NT2/D1 (cell line): ENCODE results near the gene SDF2.
"Not testable (repeated sequence)": the region's sequence is repeated elsewhere in the genome, so short reads cannot be mapped to it uniquely, and the experiment has no call there.

Experiments used
- SUZ12 ChIP-seq: IDR thresholded peaks from 2 replicates; pipeline ENCODE4 v1.6.1; 2011; ENCODE audit not compliant: insufficient read length, insufficient read depth; ENCODE audit errors: extremely low read depth
- YY1 ChIP-seq: IDR thresholded peaks from 2 replicates; pipeline ENCODE4 v1.6.1; 2011; ENCODE audit not compliant: insufficient read length, insufficient read depth
- ZNF274 ChIP-seq: IDR thresholded peaks from 2 replicates; pipeline ENCODE4 v1.6.1; 2011; ENCODE audit warnings: mild to moderate bottlenecking, low read depth, low read length

DNA sequence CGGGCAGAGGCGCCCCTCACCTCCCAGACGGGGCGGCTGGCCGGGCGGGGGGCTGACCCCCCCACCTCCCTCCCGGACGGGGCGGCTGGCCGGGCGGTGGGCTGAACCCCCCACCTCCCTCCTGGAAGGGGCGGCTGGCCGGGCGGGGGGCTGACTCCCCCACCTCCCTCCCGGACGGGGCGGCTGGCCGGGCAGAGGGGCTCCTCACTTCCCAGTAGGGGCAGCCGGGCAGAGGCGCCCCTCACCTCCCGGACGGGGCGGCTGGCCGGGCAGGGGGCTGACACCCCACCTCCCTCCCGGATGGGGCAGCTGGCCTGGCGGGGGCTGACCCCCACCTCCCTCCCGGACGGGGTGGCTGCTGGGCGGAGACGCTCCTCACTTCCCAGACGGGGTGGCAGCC lies 57.7 kb downstream of the SDF2 start:
- TF ChIP-seq YY1, ZNF274, SUZ12: not testable (repeated sequence)
